GM18870 (cell line): ENCODE data around the gene KSR2.

ENCODE experiments used
- ATAC-seq: cut with Tn5 transposase; IDR thresholded peaks from one replicate; pipeline ENCODE4 v1.9.1; 2021; ENCODE audit warnings: moderate library complexity; ENCODE audit not compliant: unreplicated experiment

The KSR2 gene

GRCh38 chr12:117545216-117545615 is 423.6 kb downstream of the KSR2 start:
- no peak for ATAC-seq

GRCh38 chr12:117540011-117540410 is 428.8 kb downstream of the KSR2 start:
- ATAC-seq, result no peak

DNA sequence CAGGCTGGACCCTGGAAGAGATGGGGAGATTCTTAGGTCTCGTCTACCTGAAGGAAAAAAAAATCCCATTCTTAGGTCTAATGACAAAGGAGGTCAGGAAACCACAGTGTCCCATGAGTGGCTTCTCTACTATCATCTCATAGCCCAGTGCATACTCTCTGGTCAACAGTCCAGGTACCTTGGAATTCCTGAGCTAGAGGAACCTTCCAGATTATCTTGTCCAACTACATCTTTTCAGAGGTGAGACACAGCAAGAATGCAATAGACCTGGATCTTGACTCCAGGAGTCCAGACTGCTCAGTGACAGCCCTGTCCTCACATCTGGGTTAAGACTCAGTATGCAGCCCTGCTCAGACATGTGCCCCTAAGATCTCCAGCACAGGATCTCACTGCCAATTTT is 429.9 kb downstream of the KSR2 start:
- ATAC-seq, result no peak

GRCh38 chr12:117538032-117538690 is 430.6 kb downstream of the KSR2 start:
- ATAC-seq, result no peak

DNA sequence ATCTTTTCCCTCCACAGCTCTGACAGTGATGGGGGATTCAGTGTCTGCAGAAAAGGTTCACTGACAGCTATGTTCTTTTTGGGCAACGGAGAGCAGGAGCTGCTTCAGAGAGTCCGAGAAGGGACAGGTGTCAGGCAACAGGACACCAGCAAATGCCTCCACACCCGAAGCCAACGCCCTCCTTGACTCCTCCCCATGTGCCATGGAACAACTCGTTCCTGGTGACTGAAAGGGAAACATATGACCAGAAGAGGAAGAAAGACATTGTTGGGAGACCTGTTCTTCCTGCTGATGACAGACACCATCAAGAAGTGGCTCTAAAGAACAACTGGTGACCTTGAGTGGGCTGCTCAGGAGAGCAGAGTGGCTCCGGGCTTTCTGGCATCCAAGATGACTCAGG is 435.1 kb downstream of the KSR2 start:
- ATAC-seq, result no peak

- ATAC-seq, result no peak
Measured at GRCh38 chr12:117530796-117531195, 438.0 kb downstream of the KSR2 start.

DNA sequence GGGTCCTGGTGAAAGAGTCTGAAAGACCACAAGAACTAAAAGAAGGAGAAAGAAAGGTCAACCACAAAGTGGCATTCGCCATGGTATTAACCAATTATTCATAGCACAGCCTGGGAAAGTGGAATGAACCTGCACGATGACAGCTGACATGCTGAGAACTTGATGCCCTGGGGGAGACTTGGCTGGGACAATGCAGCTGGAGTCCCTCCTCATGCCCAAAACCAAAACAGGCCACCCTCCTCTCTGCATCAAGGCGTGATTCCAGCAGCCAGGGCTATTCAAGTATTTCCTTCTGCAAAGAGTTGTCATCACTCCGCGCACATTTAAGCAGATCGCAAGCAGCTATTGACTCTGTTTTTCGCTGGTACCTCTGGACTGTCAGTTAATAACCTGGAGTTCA is 440.3 kb downstream of the KSR2 start:
- no peak for ATAC-seq

DNA sequence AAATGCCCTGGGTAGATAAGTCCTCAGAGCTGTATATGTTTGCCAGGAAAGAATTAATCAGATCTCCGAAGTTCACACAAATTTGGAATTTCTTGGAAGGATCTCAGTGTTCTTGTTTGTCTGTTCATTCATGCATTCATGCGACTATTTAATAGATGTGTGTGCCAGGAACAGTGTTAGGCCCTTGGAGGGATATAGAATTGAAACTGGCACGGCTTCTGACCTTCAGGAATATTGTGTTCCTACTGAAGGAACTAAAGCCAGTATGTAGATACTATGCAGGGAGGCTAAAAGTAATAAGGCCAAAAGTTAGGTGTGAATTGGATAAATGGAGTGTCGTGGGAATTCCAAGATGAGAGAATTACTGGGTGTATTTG is 441.3 kb downstream of the KSR2 start:
- ATAC-seq, result no peak

DNA sequence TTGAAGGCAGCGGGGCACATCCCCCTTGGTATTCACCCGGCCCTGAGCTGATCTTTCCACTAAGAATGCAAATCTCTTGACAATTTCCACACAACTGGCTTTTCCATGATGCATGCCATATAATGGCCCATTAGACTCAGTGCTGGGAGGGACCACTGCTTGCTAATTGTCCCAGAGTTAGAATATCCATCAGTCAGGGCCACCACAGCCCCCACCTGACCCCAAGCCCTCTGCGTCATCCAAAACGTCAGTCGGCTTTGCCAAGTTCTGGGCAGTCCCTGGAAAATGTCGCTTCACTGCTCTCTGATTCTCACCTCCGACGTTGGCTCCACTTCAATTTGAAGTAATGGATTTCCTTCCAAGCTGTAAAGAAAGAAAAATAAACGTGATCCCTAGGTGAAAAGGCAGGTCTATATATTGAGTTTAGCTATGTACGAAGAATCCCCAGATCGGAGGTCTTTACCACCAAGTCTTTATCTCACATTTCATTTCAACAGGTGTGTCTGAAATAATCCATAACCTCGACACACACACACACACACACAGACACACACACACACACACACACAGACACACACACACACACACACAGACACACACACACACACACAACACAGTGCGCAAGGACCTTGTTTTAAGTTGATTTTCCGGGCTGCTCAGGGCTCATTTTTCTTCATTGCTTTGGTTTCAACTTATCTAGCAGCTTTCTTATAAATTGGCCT is 441.9 kb downstream of the KSR2 start:
- ATAC-seq, result no peak

DNA sequence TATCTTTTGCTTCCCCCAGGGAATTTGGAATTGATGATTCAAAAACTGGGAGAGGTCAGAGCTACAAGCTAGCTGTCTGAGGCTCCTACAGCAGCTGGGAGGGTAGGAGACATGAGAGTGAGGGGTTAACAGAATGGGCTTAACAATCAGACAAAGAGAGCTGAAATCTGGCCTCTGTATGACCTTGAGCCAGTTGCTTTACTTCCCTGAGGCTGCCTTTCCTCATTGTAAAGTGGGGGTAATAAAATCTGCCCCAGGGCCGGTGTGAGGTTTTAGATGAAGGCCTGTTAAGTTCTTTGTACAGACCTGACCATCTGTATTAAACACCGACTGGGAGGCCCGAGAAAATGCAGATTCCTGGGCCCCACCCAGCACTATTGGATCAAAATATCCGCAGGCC is 443.0 kb downstream of the KSR2 start:
- ATAC-seq, result no peak

DNA sequence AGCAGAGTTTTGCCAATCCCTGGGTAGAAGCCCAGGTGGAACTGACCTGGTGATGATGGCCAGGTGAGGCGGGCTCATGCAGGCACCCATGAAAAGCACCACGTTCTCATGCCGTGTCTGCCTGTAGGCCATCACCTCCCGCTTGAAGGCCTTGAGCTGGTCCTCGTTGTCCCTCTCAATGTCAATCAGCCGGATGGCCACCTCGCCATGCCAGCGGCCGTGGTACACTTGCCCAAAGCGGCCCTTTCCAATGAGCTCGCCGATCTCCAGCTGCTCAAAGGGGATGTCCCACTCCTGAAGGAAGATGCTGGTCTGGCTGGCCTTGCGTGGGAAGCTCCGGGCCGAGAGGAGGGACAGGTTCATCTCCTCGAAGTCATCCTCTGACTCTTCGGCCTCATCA is 444.0 kb downstream of the KSR2 start:
- ATAC-seq, result no peak

GRCh38 chr12:117523971-117524370 is 444.8 kb downstream of the KSR2 start:
- ATAC-seq, result no peak

GRCh38 chr12:117522559-117522958 is 446.2 kb downstream of the KSR2 start:
- ATAC-seq, result no peak

GRCh38 chr12:117521867-117522266 is 446.9 kb downstream of the KSR2 start:
- ATAC-seq, result no peak

- ATAC-seq, result no peak
Measured at GRCh38 chr12:117521346-117521745, 447.4 kb downstream of the KSR2 start.

- ATAC-seq, result no peak
Measured at GRCh38 chr12:117518594-117519270, 450.1 kb downstream of the KSR2 start.

DNA sequence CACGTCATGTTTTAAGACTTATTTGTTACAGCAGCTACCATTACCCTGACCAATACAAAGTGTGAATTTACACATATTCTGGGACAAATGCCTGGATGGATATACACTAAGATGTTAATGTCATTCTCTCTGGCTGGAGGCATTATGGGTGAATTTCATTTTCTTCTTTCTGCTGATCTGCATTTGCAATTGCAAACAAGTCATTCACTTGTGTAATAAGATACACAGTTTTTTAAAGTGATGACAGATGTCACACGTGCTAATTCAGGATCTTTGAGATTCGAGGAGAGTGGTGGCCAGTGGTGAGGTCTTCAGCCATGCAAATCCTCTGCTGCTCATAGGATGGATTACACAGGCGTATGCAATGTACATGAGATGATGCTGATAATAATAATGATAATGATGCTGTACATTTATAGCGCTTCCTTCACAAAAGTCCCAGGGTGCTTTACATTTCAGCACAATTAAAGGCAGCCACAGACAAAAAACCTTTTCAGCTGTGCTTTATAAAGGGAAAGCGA is 451.5 kb downstream of the KSR2 start:
- no peak for ATAC-seq

GRCh38 chr12:117516034-117516433 is 452.8 kb downstream of the KSR2 start:
- no peak for ATAC-seq

DNA sequence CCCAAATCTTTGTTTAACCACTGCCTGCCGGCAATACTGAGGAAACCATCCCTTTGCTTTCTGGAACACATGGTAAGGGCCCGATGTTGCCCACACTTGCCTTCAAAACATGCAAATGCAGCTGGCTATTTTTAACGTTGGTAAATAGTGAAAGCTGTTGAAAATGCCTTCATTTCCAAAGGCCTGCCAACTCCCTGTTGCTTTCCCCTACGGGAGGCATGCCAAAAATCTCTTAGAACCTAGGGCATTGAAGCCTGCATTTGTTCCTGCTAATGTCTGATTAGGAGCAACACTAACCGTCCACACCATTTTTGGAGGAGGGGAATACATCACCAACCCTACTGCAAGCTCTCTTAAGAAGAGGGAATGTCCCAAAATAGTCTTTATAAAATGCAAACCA is 454.8 kb downstream of the KSR2 start:
- ATAC-seq, result no peak

GRCh38 chr12:117513353-117513752 is 455.4 kb downstream of the KSR2 start:
- no peak for ATAC-seq

GRCh38 chr12:117508468-117508867 is 460.3 kb downstream of the KSR2 start:
- ATAC-seq, result no peak

- ATAC-seq, result no peak
Measured at GRCh38 chr12:117507548-117507947, 461.2 kb downstream of the KSR2 start.
